ENCODE results near the gene DNAJA4. TPM values are rescaled to one million over a fixed set of nuclear protein-coding genes. Genes with fewer than 3 reads are reported as not detected.

The DNAJA4 gene
- total RNA-seq, 1 experiment from 2014 or later, result not detected

GRCh38 chr15:78315686-78316282, 51.4 kb downstream of the DNAJA4 start:
- no peak for DNase-seq (ENCODE audit: low spot score)

- DNase-seq (ENCODE audit: low spot score), result no peak
These were observed 52.1 kb downstream of the DNAJA4 start for GRCh38 chr15:78316283-78317083.

GRCh38 chr15:78317145-78317836, 52.9 kb downstream of the DNAJA4 start:
- peak; percentile 37 for DNase-seq (ENCODE audit: low spot score)

- no peak for DNase-seq (ENCODE audit: low spot score)
These were observed 55.2 kb downstream of the DNAJA4 start for GRCh38 chr15:78319588-78319987.

GRCh38 chr15:78320183-78320582, 55.8 kb downstream of the DNAJA4 start:
- DNase-seq (ENCODE audit: low spot score), result no peak

GRCh38 chr15:78321041-78321570, 56.7 kb downstream of the DNAJA4 start:
- no peak for DNase-seq (ENCODE audit: low spot score)

- no peak for DNase-seq (ENCODE audit: low spot score)
These were observed 57.4 kb downstream of the DNAJA4 start for GRCh38 chr15:78321786-78322185.

GRCh38 chr15:78322243-78322642, 57.9 kb downstream of the DNAJA4 start:
- DNase-seq (ENCODE audit: low spot score), result peak; percentile 82

- DNase-seq (ENCODE audit: low spot score), result no peak
These were observed 58.6 kb downstream of the DNAJA4 start for GRCh38 chr15:78322724-78323521.

GRCh38 chr15:78323693-78324092, 59.3 kb downstream of the DNAJA4 start:
- no peak for DNase-seq (ENCODE audit: low spot score)

GRCh38 chr15:78324144-78324543, 59.8 kb downstream of the DNAJA4 start:
- DNase-seq (ENCODE audit: low spot score), result no peak

GRCh38 chr15:78325092-78325843, 60.9 kb downstream of the DNAJA4 start:
- peak; percentile 47 for DNase-seq (ENCODE audit: low spot score)

- no peak for DNase-seq (ENCODE audit: low spot score)
These were observed 63.1 kb downstream of the DNAJA4 start for GRCh38 chr15:78327466-78327865.

GRCh38 chr15:78329625-78330024, 65.3 kb downstream of the DNAJA4 start:
- no peak for DNase-seq (ENCODE audit: low spot score)

Other genes starting within 250 kb of the DNAJA4 start
- gene TBC1D2B, start 186.9 kb upstream of the DNAJA4 start, total RNA-seq (2014; rRNA removed; shearing (Covaris generic)), result 12.3 and 13.8 TPM in 2 replicates
- gene SH2D7, start 172.0 kb upstream of the DNAJA4 start, total RNA-seq (2014; rRNA removed; shearing (Covaris generic)), result not detected in 2 replicates
- 1.1 TPM in 1 of 2 replicates, not detected in the other for gene CIB2, start 133.1 kb upstream of the DNAJA4 start, total RNA-seq (2014; rRNA removed; shearing (Covaris generic))
- gene IDH3A, start 115.2 kb upstream of the DNAJA4 start, total RNA-seq (2014; rRNA removed; shearing (Covaris generic)), result 77.3 and 101 TPM in 2 replicates
- 1.0 and 1.4 TPM in 2 replicates for gene ACSBG1, start 30.0 kb upstream of the DNAJA4 start, total RNA-seq (2014; rRNA removed; shearing (Covaris generic))
- 115 and 121 TPM in 2 replicates for gene SKIC8, start 35.0 kb downstream of the DNAJA4 start, total RNA-seq (2014; rRNA removed; shearing (Covaris generic))
- gene CRABP1, start 75.8 kb downstream of the DNAJA4 start, total RNA-seq (2014; rRNA removed; shearing (Covaris generic)), result not detected in 2 replicates
- gene IREB2, start 173.7 kb downstream of the DNAJA4 start, total RNA-seq (2014; rRNA removed; shearing (Covaris generic)), result 13.6 and 16.6 TPM in 2 replicates
- gene HYKK, start 243.0 kb downstream of the DNAJA4 start, total RNA-seq (2014; rRNA removed; shearing (Covaris generic)), result 5.5 and 9.3 TPM in 2 replicates

Data from H4 (cell line).